Measurements from ENCODE around the gene CLTC. TPM values are rescaled to one million over a fixed set of nuclear protein-coding genes. Genes with fewer than 3 reads are reported as not detected.

CLTC gene
- total RNA-seq, 4 donors from 2014 or later: 140 to 203 (median 172) TPM

DNA sequence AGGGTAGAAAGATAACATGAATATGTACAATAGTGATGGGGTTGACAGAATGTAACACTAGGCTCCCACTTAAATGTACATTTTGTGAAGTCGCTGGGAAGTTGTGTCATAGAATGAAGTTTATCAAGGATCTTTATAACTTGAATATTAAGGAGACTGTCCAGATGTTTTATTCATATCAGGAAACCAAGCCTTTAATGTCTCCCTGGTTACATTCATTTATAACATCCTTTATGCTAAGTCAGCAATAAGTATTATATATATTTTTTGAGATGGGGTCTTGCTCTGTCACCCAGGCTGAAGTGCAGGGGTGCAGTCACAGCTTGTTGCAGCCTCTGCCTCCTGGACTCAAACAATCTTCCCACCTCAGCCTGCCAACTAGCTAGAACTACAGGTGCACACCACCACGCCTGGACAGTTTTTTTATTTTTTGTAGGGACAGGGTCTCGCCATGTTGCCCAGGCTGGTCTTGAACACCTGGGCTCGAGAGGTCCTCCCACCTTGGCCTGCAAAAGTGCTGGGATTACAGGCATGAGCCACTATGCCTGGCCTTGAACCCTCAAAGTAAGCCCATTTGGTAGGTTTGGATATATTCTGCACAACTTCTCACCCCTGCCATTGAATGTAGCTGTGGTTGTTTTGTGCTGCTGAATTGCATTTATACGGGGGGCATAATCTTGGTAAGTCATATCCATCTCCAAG lies 14.1 kb downstream of the CLTC start:
- Histone ChIP-seq H3K4me3 (no peak overlapping the region), H3K27me3 (no peaks in the 10 kb centered on the region), H3K9me3 (no peaks in the 10 kb centered on the region), H3K36me3 (no peaks in the 10 kb centered on the region), H3K4me1 (peaks cover 33 to 52% of the 10 kb centered on the region in 2 donors), H3K27ac (peak overlapping the region in 1 of 4 donors; percentile 27)
- TF ChIP-seq POLR2A (IDR thresholded peaks at IDR 0.05) (no peak), CTCF (IDR thresholded peaks at IDR 0.05 in 4 of 5, conservative IDR thresholded peaks at IDR 0.05 in 1 of 5) (no peak)
- in situ Hi-C loops (cut with MboI; ENCODE audit: low sequenced_read_pairs in 4 of 4): no loop called here
- intact Hi-C loops (cut with DNase I; ENCODE audit: low total_unique reads): no loop called here
- DNase-seq (no peak), ATAC-seq (no peak)

DNA sequence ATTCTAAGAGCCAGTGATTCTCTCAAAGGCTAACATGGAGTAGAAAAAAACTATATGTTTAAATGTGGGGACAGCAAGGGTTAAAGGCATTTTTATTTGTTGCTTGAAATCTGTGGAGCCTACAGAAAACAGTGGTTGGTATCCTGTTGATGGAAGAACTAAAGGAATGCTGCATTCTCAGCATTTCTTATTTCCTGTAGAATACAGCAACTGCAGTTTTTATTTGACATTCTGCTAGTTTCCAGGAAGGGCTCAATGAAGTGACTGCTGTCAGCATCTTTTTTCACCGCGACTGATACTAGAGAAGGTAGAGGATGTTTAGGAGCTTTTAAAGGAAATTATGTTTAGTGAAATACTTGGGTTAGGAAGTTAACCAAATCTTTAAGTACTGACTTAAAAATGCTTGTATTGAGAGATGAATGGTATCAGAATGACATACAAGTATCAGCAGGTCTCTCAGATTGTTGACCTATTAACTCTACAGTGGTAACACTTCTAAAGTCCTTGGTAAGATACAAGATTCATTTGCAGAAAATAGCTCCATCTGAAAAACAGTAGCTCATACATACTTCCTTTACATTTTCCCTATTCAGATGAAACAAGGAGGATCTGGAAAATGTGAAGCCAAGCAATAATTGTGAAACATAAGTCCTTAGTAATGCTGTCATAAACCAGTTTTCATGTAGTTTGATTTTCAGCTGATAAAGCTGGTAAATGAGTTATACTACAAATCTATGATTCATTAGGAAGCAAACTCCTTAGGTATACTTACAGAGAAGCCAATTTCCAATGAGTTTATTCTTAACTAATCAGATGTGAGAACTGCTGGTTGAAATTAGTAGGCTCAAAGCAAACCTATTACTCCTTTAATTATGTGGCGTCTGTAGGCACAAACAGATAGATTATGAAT lies 15.2 kb downstream of the CLTC start:
- intact Hi-C loops (cut with DNase I; ENCODE audit: low total_unique reads): no loop called here

GRCh38 chr17:59637611-59638310 lies 18.1 kb downstream of the CLTC start:
- Histone ChIP-seq H3K27me3 (no peaks in the 10 kb centered on the region), H3K9me3 (no peaks in the 10 kb centered on the region), H3K4me3 (no peak overlapping the region), H3K4me1 (peaks cover 48 to 61% of the 10 kb centered on the region in 2 donors), H3K36me3 (no peaks in the 10 kb centered on the region), H3K27ac (no peak overlapping the region)
- ATAC-seq: no peak
- in situ Hi-C loops (cut with MboI; ENCODE audit: low sequenced_read_pairs in 4 of 4) (no loop called here), intact Hi-C loops (cut with DNase I; ENCODE audit: low total_unique reads) (no loop called here)
- no peak for TF ChIP-seq POLR2A (IDR thresholded peaks at IDR 0.05)
- no peak for TF ChIP-seq CTCF (IDR thresholded peaks at IDR 0.05 in 4 of 5, conservative IDR thresholded peaks at IDR 0.05 in 1 of 5)
- no peak for DNase-seq

More for the DNA sequence above, 15.2 kb downstream of the CLTC start:
- no peak for ATAC-seq
- no peak for TF ChIP-seq POLR2A (IDR thresholded peaks at IDR 0.05)
- TF ChIP-seq CTCF (IDR thresholded peaks at IDR 0.05 in 4 of 5, conservative IDR thresholded peaks at IDR 0.05 in 1 of 5): no peak
- peak overlapping the region in 1 of 4 donors; percentile 27 for H3K27ac ChIP-seq
- no peaks in the 10 kb centered on the region for H3K36me3 ChIP-seq
- in situ Hi-C loops (cut with MboI; ENCODE audit: low sequenced_read_pairs in 4 of 4): no loop called here
- H3K4me3 ChIP-seq: no peak overlapping the region
- peaks cover 39 to 52% of the 10 kb centered on the region in 2 donors for H3K4me1 ChIP-seq
- no peaks in the 10 kb centered on the region for H3K27me3 ChIP-seq
- no peak for DNase-seq
- no peaks in the 10 kb centered on the region for H3K9me3 ChIP-seq

- intact Hi-C loops (cut with DNase I; ENCODE audit: low total_unique reads): no loop called here
- ATAC-seq: no peak
These were observed 18.9 kb downstream of the CLTC start for GRCh38 chr17:59638553-59638952.

More at GRCh38 chr17:59638553-59638952, 18.9 kb downstream of the CLTC start:
- H3K9me3 ChIP-seq: no peaks in the 10 kb centered on the region
- no peak overlapping the region for H3K27ac ChIP-seq
- TF ChIP-seq POLR2A (IDR thresholded peaks at IDR 0.05) (no peak), CTCF (IDR thresholded peaks at IDR 0.05 in 4 of 5, conservative IDR thresholded peaks at IDR 0.05 in 1 of 5) (no peak)
- no peaks in the 10 kb centered on the region for H3K27me3 ChIP-seq
- peaks cover 50 to 61% of the 10 kb centered on the region in 2 donors for H3K4me1 ChIP-seq
- DNase-seq: no peak
- in situ Hi-C loops (cut with MboI; ENCODE audit: low sequenced_read_pairs in 4 of 4): no loop called here
- H3K4me3 ChIP-seq: no peak overlapping the region
- no peaks in the 10 kb centered on the region for H3K36me3 ChIP-seq

Data from gastrocnemius medialis (tissue), 4 donors.